GM12801 (cell line): Measurements from ENCODE around the gene RBMS1.

Experiments
- TF ChIP-seq, protein P1 (sequence below): IDR thresholded peaks from one replicate; pipeline ENCODE4 v1.5.1; 2011; ENCODE audit warnings: control low read depth; ENCODE audit not compliant: insufficient read length; ENCODE audit errors: extremely low read depth

Gene RBMS1

DNA sequence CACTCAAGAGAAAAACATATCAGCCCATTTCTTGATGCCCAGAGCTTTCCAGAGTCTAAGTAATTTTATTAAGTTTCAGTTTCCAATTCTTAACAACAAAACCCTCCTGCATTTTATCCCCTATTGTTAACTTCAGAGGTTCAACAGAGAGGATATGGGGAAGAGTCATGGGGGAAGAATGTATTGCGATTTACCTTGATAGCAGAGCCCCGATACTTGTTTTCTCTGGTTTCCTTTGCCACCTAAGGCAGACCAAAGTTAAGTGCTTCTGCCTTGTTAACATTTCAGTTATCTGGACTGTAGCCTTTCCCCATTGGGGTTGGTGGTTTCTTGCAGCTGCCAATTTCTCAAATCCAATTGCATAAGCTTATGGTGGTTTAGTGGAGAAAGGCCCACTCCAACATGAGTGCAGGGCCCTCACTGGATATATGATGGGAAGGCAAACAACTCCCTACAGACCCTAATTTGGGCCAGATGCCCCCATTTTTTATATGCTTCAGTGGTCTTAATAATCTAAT, 211.5 kb downstream of the RBMS1 start:
- TF ChIP-seq, protein P1, sequence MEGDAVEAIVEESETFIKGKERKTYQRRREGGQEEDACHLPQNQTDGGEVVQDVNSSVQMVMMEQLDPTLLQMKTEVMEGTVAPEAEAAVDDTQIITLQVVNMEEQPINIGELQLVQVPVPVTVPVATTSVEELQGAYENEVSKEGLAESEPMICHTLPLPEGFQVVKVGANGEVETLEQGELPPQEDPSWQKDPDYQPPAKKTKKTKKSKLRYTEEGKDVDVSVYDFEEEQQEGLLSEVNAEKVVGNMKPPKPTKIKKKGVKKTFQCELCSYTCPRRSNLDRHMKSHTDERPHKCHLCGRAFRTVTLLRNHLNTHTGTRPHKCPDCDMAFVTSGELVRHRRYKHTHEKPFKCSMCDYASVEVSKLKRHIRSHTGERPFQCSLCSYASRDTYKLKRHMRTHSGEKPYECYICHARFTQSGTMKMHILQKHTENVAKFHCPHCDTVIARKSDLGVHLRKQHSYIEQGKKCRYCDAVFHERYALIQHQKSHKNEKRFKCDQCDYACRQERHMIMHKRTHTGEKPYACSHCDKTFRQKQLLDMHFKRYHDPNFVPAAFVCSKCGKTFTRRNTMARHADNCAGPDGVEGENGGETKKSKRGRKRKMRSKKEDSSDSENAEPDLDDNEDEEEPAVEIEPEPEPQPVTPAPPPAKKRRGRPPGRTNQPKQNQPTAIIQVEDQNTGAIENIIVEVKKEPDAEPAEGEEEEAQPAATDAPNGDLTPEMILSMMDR = no peak

GRCh38 chr2:160281213-160281612, 212.4 kb downstream of the RBMS1 start:
- TF ChIP-seq, protein P1 = no peak

- TF ChIP-seq, protein P1 = no peak
These were observed 213.7 kb downstream of the RBMS1 start for GRCh38 chr2:160279813-160280465.

GRCh38 chr2:160278879-160279177, 214.8 kb downstream of the RBMS1 start:
- TF ChIP-seq, protein P1 = no peak

- TF ChIP-seq, protein P1 = no peak
These were observed 215.3 kb downstream of the RBMS1 start for GRCh38 chr2:160278101-160278878.

DNA sequence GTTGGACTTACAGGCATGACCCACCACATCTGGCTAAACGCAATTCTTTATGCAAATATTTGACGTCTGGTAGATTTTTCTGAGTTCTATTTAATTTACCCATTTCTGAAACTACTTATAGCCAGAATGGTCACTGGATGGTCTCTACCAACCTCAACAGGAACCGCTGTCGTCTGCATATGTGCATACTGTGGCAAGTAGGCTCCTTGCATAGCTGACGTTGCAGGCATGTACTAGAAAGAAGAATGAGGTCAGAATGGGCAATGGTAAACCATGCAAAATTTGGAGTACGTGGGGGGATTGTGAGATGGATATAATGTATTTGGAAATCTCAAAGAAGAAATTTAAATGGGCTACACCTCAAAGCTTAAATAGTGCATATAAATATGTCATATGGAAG, 216.5 kb downstream of the RBMS1 start:
- TF ChIP-seq, protein P1 = no peak

DNA sequence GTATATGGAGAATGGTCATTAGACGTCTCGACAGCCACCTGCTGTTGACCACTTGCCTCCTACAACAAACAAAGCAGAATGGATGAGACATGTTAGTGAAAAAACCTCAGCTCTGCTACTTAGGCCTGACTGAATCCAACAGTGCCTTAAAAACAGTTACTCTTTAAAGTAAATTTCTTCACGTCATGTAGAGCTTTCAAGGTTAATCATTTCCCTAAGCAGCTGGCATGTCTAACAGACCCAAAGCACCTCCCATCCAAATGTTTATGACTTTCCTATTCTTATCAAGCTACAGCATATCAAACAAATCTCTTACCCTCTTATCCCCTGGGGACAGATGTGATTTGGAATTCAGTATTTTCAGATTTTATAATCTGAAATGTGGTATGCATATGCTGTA, 218.0 kb downstream of the RBMS1 start:
- TF ChIP-seq, protein P1 = no peak
